ENCODE results near the gene PPP1R36. TPM values are rescaled to one million over a fixed set of nuclear protein-coding genes. Genes with fewer than 3 reads are reported as not detected.
A peak's percentile ranks its signal among the peaks of the same experiment; 100 is the strongest.

PPP1R36 gene, protein sequence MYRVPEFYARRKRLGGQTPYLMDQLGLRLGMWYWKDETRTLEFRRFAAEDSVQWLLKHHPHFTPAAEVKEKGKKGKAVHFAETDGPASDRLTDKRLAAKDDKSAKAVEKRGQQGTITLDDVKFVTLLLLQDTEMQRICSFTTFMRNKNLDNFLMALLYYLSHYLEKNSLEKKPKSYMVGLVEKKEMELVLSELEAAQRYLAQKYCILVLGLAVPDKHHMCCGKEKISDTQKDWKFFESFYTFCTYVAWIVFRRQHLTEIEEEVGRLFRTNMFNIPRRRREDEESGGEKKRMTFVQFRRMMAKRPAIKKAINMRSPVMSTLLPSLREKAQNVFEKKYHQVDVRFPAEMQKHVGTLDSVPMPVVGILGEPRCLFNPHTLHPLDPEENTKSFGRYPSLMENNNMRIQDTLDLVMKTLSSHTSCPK
- total RNA-seq = 1 to 10 TPM in 1 of 4 donors, under 1 TPM in 2, not detected in 1; 0.31 to 2.4 (median 0.55) TPM

DNA sequence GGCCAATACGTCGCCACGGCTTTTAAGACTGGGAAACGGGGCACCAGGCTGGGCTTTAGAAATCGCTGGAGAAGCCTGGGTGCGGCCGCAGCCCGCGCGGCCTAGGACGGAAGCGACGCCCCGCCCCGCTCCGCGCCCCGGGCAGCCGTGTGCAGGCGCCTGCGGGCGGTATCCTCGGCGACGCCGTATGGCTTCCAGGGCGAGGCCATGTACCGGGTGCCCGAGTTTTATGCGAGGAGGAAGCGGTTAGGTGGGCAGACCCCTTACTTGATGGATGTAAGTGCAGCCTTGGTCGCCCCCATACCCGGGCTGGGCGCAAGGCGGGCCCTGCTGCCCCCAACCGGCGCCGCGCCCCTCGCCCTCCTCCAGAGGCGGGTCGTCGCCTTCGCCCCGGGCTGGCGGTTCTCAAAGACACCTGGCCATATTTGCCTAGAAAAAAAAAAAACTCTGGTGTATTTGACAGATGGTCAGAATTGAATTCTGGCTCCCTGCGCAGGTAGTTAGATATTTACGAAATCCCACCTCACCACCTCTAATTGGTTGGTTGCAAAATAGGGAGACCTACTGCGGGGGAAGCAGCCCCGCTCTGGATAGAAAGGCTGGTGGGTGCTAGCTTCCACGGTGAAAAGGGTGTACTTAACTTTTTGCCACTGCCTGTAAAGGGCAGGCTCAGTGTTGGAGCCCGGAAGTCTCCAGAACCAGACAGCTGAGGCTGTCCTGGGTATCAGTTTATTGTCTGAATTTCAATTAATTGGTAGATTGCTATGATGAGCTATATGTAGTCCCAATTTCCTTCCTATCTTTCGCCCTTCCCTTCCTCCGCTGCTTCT lies at the start of gene PPP1R36:
PPP1R36 (plus strand) TSS at position 171 of the 830 bp plus-strand sequence; CDS start at position 208, 37 bp downstream.
- Histone ChIP-seq H3K4me1 (peaks cover 6 to 9% of the 10 kb centered on the region in 2 donors), H3K27ac (peak within 1 kb of the TSS in 1 of 4 donors; percentile 15), H3K9me3 (no peaks in the 10 kb centered on the region), H3K36me3 (no peaks in the 10 kb centered on the region), H3K4me3 (peak within 1 kb of the TSS; percentile 41 to 49 (median 46)), H3K27me3 (no peaks in the 10 kb centered on the region)
- no peak for DNase-seq
- TF ChIP-seq POLR2A (IDR thresholded peaks at IDR 0.05) = no peak
- TF ChIP-seq CTCF (IDR thresholded peaks at IDR 0.05 in 4 of 5, conservative IDR thresholded peaks at IDR 0.05 in 1 of 5) = no peak
- intact Hi-C loops (cut with DNase I; ENCODE audit: low total_unique reads) (loop anchor here (10.0 kb wide), 1 partner anchor 215 kb away; no protein-coding TSS in a partner anchor), in situ Hi-C loops (cut with MboI; ENCODE audit: low sequenced_read_pairs in 4 of 4) (loop anchor here in 2 of 4 donors (10.0 to 25.0 kb wide), 2 partner anchors 85 to 87 kb away; no protein-coding TSS in a partner anchor)
- ATAC-seq = peak; percentile 33 to 76

- Histone ChIP-seq H3K4me1 (peaks cover 43 to 45% of the 10 kb centered on the region in 2 donors), H3K27ac (peak overlapping the region; percentile 97 to 99 (median 98))
- in situ Hi-C loops (cut with MboI; ENCODE audit: low sequenced_read_pairs in 4 of 4) = no loop called here
Observed at GRCh38 chr14:64500088-64500487, 49.7 kb upstream of the PPP1R36 start.

GRCh38 chr14:64501411-64502171 lies 48.2 kb upstream of the PPP1R36 start:
- Histone ChIP-seq H3K36me3 (no peaks in the 10 kb centered on the region), H3K4me1 (peaks cover 47 to 54% of the 10 kb centered on the region in 2 donors), H3K9me3 (no peaks in the 10 kb centered on the region), H3K27me3 (no peaks in the 10 kb centered on the region), H3K27ac (peak overlapping the region; percentile 97 to 99 (median 98)), H3K4me3 (peak overlapping the region; percentile 75 to 94 (median 86))
- in situ Hi-C loops (cut with MboI; ENCODE audit: low sequenced_read_pairs in 4 of 4) (no loop called here), intact Hi-C loops (cut with DNase I; ENCODE audit: low total_unique reads) (loop anchor here (5.0 to 10.0 kb wide), 3 partner anchors 279 to 859 kb away; partner anchors contain the start of genes CHURC1 and WDR89)
- ATAC-seq = peak; percentile 20 to 26
- peak; percentile 58 to 82 for DNase-seq
- TF ChIP-seq POLR2A (IDR thresholded peaks at IDR 0.05) (peak; percentile 26 to 47), CTCF (IDR thresholded peaks at IDR 0.05 in 4 of 5, conservative IDR thresholded peaks at IDR 0.05 in 1 of 5) (peak in 1 of 5 experiments; percentile 3)

More at GRCh38 chr14:64500088-64500487, 49.7 kb upstream of the PPP1R36 start:
- Histone ChIP-seq H3K4me3 (no peak overlapping the region), H3K27me3 (no peaks in the 10 kb centered on the region), H3K9me3 (no peaks in the 10 kb centered on the region), H3K36me3 (peaks cover 0 to 4% of the 10 kb centered on the region in 2 donors)
- ATAC-seq = no peak
- no peak for DNase-seq
- TF ChIP-seq CTCF (IDR thresholded peaks at IDR 0.05 in 4 of 5, conservative IDR thresholded peaks at IDR 0.05 in 1 of 5) (no peak), POLR2A (IDR thresholded peaks at IDR 0.05) (no peak)
- intact Hi-C loops (cut with DNase I; ENCODE audit: low total_unique reads) = loop anchor here (5.0 to 10.0 kb wide), 3 partner anchors 278 to 858 kb away; partner anchors contain the start of genes CHURC1 and WDR89

DNA sequence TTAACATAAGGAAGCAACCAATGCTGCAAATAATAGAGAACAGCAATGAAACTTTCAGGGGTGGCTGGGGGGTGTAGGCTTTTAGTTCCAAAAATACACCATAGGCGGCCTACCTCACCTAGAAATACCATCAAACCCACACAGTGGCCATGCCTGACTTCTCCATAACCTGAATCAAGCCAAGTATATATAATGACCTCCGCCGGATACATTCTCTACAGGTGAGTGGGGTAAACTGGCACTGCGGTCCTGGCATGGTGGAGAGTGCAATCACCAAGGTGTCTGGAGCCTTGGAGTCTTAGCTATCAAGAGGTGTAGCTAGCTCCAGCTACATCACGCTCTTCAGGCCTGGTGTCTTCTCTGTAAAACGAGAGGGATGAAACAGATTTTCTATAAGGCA lies 47.3 kb upstream of the PPP1R36 start:
- DNase-seq (no peak), ATAC-seq (no peak)
- H3K36me3 ChIP-seq = no peaks in the 10 kb centered on the region
- intact Hi-C loops (cut with DNase I; ENCODE audit: low total_unique reads) = loop anchor here (5.0 to 10.0 kb wide), 3 partner anchors 280 to 860 kb away; partner anchors contain the start of genes CHURC1 and WDR89
- peak overlapping the region; percentile 75 to 94 (median 86) for H3K4me3 ChIP-seq
- in situ Hi-C loops (cut with MboI; ENCODE audit: low sequenced_read_pairs in 4 of 4) = no loop called here
- no peaks in the 10 kb centered on the region for H3K9me3 ChIP-seq
- H3K27me3 ChIP-seq = no peaks in the 10 kb centered on the region
- peaks cover 55 to 56% of the 10 kb centered on the region in 2 donors for H3K4me1 ChIP-seq
- TF ChIP-seq POLR2A (IDR thresholded peaks at IDR 0.05) (no peak), CTCF (IDR thresholded peaks at IDR 0.05 in 4 of 5, conservative IDR thresholded peaks at IDR 0.05 in 1 of 5) (no peak)
- H3K27ac ChIP-seq = peak overlapping the region; percentile 97 to 99 (median 98)

All from gastrocnemius medialis (tissue), 4 donors.